C4-2B (cell line): ENCODE results near the gene NME7.
"Not testable (repeated sequence)": the region's sequence is repeated elsewhere in the genome, so short reads cannot be mapped to it uniquely, and the experiment has no call there.

Experiments
- H3K27ac ChIP-seq: fragments of 450-650 bp; 2 replicates; pipeline ENCODE4 v1.5.1; 2017
- ZFX ChIP-seq: fragments of 450-650 bp; IDR thresholded peaks from 2 replicates; pipeline ENCODE4 v1.6.1; 2017
- TF ChIP-seq, protein P1 (sequence below): fragments of 450-650 bp; conservative IDR thresholded peaks from 2 replicates; pipeline ENCODE4 v1.5.1; 2017; ENCODE audit warnings: mild to moderate bottlenecking

The NME7 gene

DNA sequence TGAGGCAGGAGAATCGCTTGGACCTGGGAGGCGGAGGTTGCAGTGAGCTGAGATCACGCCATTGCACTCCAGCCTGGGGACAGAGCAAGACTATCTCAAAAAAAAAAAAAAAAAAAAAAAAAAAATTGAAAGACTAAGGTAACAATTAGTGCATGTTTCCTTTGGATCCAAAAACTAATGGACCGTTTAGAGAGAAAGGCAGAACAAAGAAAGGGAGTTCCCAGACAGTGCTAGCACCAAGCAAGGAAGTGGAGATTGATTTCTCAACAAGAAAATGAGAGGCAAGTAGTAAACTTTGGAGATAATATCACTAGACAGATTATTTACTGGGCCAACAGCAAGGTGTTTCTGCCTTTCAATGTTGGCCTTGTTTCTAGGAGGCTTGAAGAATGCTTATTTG, 236.9 kb downstream of the NME7 start:
- TF ChIP-seq, protein P1, sequence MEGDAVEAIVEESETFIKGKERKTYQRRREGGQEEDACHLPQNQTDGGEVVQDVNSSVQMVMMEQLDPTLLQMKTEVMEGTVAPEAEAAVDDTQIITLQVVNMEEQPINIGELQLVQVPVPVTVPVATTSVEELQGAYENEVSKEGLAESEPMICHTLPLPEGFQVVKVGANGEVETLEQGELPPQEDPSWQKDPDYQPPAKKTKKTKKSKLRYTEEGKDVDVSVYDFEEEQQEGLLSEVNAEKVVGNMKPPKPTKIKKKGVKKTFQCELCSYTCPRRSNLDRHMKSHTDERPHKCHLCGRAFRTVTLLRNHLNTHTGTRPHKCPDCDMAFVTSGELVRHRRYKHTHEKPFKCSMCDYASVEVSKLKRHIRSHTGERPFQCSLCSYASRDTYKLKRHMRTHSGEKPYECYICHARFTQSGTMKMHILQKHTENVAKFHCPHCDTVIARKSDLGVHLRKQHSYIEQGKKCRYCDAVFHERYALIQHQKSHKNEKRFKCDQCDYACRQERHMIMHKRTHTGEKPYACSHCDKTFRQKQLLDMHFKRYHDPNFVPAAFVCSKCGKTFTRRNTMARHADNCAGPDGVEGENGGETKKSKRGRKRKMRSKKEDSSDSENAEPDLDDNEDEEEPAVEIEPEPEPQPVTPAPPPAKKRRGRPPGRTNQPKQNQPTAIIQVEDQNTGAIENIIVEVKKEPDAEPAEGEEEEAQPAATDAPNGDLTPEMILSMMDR = no peak
- TF ChIP-seq ZFX = no peak
- H3K27ac ChIP-seq = no peak overlapping the region

DNA sequence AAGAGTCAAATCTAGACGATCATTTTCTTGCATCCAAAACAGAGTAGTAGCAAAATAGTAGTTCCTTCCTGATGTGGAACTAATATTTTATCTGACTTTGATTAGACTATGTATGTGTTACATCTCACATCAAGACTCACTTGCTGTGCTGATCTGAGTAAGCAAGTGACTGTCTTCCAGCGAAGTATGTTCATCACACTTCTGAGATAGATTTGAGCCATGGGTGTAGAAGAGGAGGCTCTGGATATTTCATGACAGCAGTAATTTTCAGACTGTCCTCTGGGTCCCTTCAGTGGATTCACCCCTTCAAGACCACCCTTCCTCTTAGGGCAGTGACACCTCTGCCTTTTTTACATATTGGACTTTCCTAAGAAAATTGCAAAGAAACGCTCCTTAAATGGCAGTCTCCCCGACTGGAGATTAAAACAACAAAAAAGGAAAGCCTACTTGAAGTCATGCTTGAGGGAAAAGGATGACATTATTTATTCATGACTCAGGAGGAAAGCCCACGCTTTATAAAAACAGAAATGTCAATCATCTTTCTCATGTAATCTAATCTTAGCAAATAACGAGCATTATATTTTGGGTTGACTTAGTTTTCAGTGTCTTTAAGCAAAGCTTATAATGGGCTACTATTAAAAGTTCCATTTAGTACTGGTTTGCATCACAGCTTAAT, 238.3 kb downstream of the NME7 start:
- H3K27ac ChIP-seq = no peak overlapping the region

GRCh38 chr1:169128562-169128961, 239.0 kb downstream of the NME7 start:
- TF ChIP-seq, protein P1 = no peak
- H3K27ac ChIP-seq = no peak overlapping the region

More for the DNA sequence above, 238.3 kb downstream of the NME7 start:
- TF ChIP-seq, protein P1 = no peak

GRCh38 chr1:169127305-169127704, 240.3 kb downstream of the NME7 start:
- H3K27ac ChIP-seq = no peak overlapping the region
- TF ChIP-seq, protein P1 = no peak
- no peak for TF ChIP-seq ZFX

DNA sequence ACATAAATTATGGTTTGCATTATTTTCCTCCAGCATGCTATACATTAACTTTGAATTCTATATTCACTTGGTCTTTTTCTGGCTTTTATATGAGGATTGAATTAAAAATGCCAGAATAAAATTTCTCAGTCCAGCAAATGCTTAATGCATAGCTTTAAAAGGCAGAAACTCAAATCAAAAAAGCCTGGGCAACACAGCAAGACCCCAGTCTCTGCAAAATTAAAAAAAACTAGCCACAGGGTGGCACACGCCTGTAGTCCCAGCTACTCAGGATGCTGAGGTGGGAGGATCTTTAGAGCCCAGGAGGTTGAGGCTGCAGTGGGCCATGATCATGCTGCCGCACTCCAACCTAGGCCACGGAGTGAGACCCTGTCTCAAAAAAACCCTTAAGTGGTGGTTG, 241.3 kb downstream of the NME7 start:
- no peak overlapping the region for H3K27ac ChIP-seq
- no peak for TF ChIP-seq ZFX
- TF ChIP-seq, protein P1 = no peak

DNA sequence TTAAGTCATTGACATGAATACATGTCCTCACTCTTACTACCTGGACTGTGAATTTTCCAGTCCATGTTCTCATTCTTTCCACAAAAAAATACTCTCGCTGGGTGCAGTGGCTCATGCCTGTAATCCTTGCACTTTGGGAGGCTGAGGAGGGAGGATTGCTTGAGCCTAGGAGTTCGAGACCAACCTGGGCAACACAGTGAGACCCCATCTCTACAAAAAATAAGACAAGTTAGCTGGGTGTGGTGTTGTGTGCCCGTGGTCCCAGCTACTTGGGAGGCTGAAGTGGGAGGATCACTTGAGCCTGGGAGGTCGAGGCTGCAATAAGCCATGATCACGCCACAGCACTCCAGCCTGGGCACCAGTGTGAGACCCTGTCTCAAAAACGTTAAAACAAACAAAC, 242.0 kb downstream of the NME7 start:
- H3K27ac ChIP-seq = not testable (repeated sequence)

GRCh38 chr1:169124459-169124858, 243.1 kb downstream of the NME7 start:
- TF ChIP-seq, protein P1 = no peak
- TF ChIP-seq ZFX = no peak
- no peak overlapping the region for H3K27ac ChIP-seq

- TF ChIP-seq ZFX = no peak
- TF ChIP-seq, protein P1 = no peak
- no peak overlapping the region for H3K27ac ChIP-seq
These were observed 244.6 kb downstream of the NME7 start for GRCh38 chr1:169122976-169123375.
